ENCODE measurements around the gene ARL2BP. TPM values are rescaled to one million over a fixed set of nuclear protein-coding genes. Genes with fewer than 3 reads are reported as not detected.

The ARL2BP gene
- total RNA-seq, 2 experiments from 2014 or later = 33.3 to 36.9 TPM

DNA sequence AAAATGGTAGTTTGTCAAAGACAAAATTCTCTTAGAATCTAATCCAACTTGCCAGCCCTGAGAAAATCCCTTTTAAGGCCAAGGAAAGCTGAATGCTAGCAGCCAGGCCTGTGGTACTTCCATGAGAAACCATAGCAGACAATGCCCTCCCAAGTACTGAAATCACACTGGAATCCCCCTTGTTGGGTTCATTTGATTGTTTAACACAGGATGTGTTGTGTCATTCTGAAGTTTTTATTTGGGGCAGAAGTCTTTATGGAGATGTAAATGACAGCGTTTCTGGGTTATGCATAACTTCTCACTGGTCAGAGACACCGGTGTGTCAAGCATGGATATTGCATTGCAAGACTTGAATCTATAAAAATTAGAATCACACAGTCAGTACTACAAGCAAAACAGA lies 6.0 kb upstream of the ARL2BP start:
- H3K9me3 Mint-ChIP-seq (ENCODE audit: insufficient read depth) = no peaks in the 10 kb centered on the region
- no peak overlapping the region for H3K4me3 Mint-ChIP-seq
- POLR2A ChIA-PET = no interaction called here
- ATAC-seq (no peak), DNase-seq (no peak)
- H3K27me3 Mint-ChIP-seq (ENCODE audit: low read depth) = no peaks in the 10 kb centered on the region
- peaks cover 11% of the 10 kb centered on the region for H3K4me1 Mint-ChIP-seq (ENCODE audit: low read depth)
- CTCF ChIA-PET = no interaction called here
- peaks cover 48% of the 10 kb centered on the region for H3K36me3 Mint-ChIP-seq (ENCODE audit: low read depth)
- H3K27ac Mint-ChIP-seq = no peak overlapping the region

DNA sequence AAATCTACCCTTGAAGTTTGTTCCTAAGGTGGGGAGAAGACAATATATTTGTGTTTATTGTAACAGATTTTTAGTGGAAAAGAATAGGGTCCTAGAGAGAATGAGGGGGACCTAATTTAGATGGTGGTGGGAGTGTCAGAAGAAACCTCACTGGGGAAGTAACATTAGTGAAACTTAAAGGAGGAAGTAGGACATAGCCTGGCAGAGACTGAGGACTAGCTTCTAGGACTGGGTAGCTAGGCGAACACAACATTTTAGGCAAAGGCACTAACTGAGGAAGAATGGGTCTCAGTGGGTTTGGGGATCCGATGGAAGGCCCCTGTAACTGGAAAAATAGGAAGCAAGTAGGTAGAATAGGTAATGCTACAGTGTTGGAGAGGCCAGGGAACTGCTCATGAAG lies 4.2 kb upstream of the ARL2BP start:
- H3K4me1 Mint-ChIP-seq (ENCODE audit: low read depth) = peaks cover 19% of the 10 kb centered on the region
- POLR2A ChIA-PET = no interaction called here
- ATAC-seq (no peak), DNase-seq (no peak)
- no peaks in the 10 kb centered on the region for H3K27me3 Mint-ChIP-seq (ENCODE audit: low read depth)
- H3K36me3 Mint-ChIP-seq (ENCODE audit: low read depth) = peaks cover 34% of the 10 kb centered on the region
- CTCF ChIA-PET = interaction anchor here (1.2 kb wide), 1 partner anchor 59 kb away, joined by 4 read pairs; no protein-coding TSS in a partner anchor
- H3K27ac Mint-ChIP-seq = no peak overlapping the region
- H3K9me3 Mint-ChIP-seq (ENCODE audit: insufficient read depth) = no peaks in the 10 kb centered on the region
- no peak overlapping the region for H3K4me3 Mint-ChIP-seq

DNA sequence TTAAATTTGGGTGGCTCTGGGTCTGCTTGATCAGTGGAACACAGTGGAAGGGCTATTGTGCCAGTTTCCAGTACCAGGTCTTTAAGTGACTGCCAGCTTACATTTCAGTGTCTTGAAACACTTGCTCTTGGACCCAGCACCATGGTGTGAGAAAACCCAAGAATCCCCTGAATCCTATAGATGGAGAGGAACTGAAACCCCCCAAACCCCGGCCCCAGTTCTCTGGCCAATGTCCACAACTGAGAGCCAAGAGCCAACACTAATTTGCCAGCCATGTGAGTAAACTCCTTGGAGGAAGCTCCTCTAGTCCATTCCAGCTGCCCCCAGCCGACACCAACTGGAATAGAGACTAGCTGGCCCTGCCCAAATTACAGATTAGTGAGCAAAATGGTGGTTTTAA lies 2.4 kb upstream of the ARL2BP start:
- no peak for DNase-seq
- no peak overlapping the region for H3K27ac Mint-ChIP-seq
- no peaks in the 10 kb centered on the region for H3K27me3 Mint-ChIP-seq (ENCODE audit: low read depth)
- CTCF ChIA-PET = no interaction called here
- H3K4me3 Mint-ChIP-seq = no peak overlapping the region
- peaks cover 18% of the 10 kb centered on the region for H3K4me1 Mint-ChIP-seq (ENCODE audit: low read depth)
- no peaks in the 10 kb centered on the region for H3K9me3 Mint-ChIP-seq (ENCODE audit: insufficient read depth)
- POLR2A ChIA-PET = no interaction called here
- no peak for ATAC-seq
- H3K36me3 Mint-ChIP-seq (ENCODE audit: low read depth) = peaks cover 33% of the 10 kb centered on the region

DNA sequence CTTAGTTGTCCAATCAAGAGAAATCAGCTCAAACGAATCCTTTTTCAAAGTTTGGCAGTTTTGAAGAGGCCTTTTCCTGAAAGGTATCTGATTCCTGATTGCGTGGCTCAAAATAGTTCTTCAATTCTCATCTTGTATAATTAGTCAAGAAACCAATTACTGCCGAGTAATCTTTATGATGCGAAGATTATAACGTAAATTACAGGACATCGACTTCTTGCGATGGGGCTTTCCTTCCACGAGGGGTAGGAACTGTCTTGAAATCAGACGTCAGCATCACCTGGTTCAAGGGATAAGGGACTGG lies 644 bp upstream of the ARL2BP start:
- Mint-ChIP-seq H3K36me3 (ENCODE audit: low read depth) (peaks cover 29% of the 10 kb centered on the region), H3K4me1 (ENCODE audit: low read depth) (peaks cover 18% of the 10 kb centered on the region), H3K4me3 (peak overlapping the region; percentile 87), H3K27me3 (ENCODE audit: low read depth) (no peaks in the 10 kb centered on the region), H3K27ac (peak overlapping the region; percentile 93), H3K9me3 (ENCODE audit: insufficient read depth) (no peaks in the 10 kb centered on the region)
- CTCF ChIA-PET = interaction anchor here (0.9 to 1.0 kb wide), 2 partner anchors 58 to 172 kb away, joined by 3 read pairs; partner anchors contain the start of genes PSME3IP1 and RSPRY1
- ATAC-seq (no peak), DNase-seq (no peak)
- POLR2A ChIA-PET = interaction anchor here (1.4 kb wide), 1 partner anchor 12 kb away, joined by 7 read pairs; no protein-coding TSS in a partner anchor

DNA sequence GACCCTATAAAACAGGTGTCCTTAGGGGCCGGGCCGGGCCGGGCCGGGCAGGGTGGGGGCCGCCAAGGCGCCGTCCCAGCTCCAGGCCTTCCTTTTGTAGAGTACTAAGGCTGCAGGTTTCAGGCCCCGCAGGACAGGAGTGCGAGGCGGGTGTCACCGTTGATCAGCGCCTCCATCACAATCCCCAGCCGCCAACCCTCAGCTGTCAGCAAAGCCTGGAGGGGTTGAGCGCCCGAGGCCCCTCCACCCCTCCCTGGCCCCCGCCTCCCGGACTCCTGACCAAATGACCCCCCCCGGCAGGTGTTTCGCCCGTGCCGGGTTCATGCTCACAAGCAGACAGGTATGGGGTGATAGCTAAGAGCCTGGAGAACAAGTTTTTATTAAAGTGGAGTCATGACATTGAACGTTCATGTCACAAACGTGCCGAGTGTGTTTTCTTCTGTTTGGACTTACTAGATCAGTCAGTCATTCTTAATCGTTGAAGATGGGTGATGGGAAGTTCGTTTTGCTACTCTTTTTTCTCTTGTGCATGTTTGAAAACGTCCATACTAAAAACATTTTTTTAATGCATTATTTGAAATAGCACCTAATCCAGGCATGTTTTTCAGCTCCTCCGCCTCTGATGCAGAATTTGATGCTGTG lies 534 bp downstream of the ARL2BP start:
- peak; percentile 47 for DNase-seq
- Mint-ChIP-seq H3K27ac (peak overlapping the region; percentile 39), H3K4me3 (peak overlapping the region; percentile 87), H3K36me3 (ENCODE audit: low read depth) (peaks cover 33% of the 10 kb centered on the region), H3K4me1 (ENCODE audit: low read depth) (peaks cover 18% of the 10 kb centered on the region), H3K27me3 (ENCODE audit: low read depth) (no peaks in the 10 kb centered on the region), H3K9me3 (ENCODE audit: insufficient read depth) (no peaks in the 10 kb centered on the region)
- peak; percentile 30 for ATAC-seq
- POLR2A ChIA-PET = interaction anchor here (0.6 to 1.4 kb wide), 6 partner anchors 11 to 202 kb away, joined by 3 to 7 read pairs (median 3); partner anchors contain the start of genes CIAPIN1 and COQ9
- CTCF ChIA-PET = interaction anchor here (0.8 to 1.4 kb wide), 6 partner anchors 11 to 201 kb away, joined by 3 to 8 read pairs (median 3); partner anchors contain the start of genes CIAPIN1 and COQ9

DNA sequence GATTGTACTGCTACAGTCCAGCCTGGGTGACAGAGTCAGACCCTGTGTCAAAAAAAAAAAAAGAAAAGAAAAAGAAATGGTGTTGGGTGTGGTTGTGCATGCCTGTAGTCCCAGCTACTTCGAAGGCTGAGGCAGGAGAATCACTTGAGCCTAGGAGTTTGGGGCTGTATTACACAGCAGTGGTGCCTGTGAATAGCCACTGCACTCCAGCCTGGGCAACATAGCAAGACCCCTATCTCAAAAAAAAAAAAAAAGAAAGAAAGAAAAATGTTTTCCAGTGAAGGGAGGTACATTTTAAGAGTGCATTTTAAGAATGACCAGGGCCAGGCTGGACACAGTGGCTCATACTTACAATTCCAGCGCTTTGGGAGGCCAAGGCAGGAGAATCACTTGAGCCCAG lies 6.3 kb downstream of the ARL2BP start:
- H3K27ac Mint-ChIP-seq = no peak overlapping the region
- POLR2A ChIA-PET = no interaction called here
- ATAC-seq (no peak), DNase-seq (no peak)
- no peaks in the 10 kb centered on the region for H3K4me1 Mint-ChIP-seq (ENCODE audit: low read depth)
- CTCF ChIA-PET = interaction anchor here (0.9 to 1.4 kb wide), 2 partner anchors 49 to 166 kb away, joined by 3 read pairs; no protein-coding TSS in a partner anchor
- H3K4me3 Mint-ChIP-seq = no peak overlapping the region
- H3K36me3 Mint-ChIP-seq (ENCODE audit: low read depth) = peaks cover 45% of the 10 kb centered on the region
- H3K9me3 Mint-ChIP-seq (ENCODE audit: insufficient read depth) = no peaks in the 10 kb centered on the region
- no peaks in the 10 kb centered on the region for H3K27me3 Mint-ChIP-seq (ENCODE audit: low read depth)

DNA sequence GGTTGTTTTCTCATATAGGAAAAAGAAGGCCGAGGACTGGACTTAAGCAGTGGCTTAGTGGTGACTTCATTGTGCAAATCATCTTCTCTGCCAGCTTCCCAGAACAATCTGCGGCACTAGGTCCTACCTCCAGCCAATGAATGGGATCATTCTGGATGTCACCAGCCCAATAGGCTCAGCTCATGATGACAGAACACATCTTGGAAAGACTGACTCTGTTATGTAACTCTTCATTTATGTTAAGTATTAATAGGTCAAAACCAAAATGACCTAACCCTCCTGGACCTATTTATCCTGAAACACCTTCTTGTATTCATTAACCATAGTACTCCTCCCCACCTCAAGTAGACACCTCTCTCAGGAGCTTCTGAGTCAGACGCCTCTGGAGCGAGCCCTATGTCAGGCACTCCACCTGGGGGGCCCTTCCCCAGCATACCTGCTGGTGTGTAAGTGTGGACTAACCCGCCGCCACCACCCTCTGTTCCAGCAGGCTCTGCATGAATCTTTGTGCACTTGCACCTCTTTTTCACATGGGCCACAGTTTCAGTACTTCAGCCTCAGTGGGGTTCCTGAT lies 7.2 kb downstream of the ARL2BP start:
- no peak for ATAC-seq
- Mint-ChIP-seq H3K4me1 (ENCODE audit: low read depth) (no peaks in the 10 kb centered on the region), H3K27me3 (ENCODE audit: low read depth) (no peaks in the 10 kb centered on the region), H3K4me3 (no peak overlapping the region), H3K36me3 (ENCODE audit: low read depth) (peaks cover 42% of the 10 kb centered on the region), H3K9me3 (ENCODE audit: insufficient read depth) (no peaks in the 10 kb centered on the region), H3K27ac (no peak overlapping the region)
- POLR2A ChIA-PET = no interaction called here
- CTCF ChIA-PET = interaction anchor here (1.4 kb wide), 1 partner anchor 48 kb away, joined by 3 read pairs; no protein-coding TSS in a partner anchor
- no peak for DNase-seq

DNA sequence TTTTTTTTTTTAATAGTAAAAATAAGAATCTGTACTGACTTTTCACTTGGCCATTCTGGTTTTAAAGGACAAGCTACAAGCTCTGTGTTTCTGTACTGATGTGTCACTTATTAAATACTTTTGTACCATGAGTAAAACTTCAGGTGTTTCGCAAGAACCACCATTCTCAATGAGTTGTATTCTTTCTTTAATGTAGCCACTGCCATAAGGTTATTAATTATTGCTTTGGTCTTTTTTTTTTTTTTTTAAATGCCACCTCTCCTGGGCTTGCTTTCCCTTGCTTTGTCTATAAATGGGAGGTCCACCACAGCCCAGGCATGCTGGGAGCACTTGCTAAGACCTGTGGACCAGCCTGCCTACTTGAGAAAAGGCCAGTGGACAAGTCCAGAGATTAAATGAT lies 8.4 kb downstream of the ARL2BP start:
- no peaks in the 10 kb centered on the region for H3K27me3 Mint-ChIP-seq (ENCODE audit: low read depth)

DNA sequence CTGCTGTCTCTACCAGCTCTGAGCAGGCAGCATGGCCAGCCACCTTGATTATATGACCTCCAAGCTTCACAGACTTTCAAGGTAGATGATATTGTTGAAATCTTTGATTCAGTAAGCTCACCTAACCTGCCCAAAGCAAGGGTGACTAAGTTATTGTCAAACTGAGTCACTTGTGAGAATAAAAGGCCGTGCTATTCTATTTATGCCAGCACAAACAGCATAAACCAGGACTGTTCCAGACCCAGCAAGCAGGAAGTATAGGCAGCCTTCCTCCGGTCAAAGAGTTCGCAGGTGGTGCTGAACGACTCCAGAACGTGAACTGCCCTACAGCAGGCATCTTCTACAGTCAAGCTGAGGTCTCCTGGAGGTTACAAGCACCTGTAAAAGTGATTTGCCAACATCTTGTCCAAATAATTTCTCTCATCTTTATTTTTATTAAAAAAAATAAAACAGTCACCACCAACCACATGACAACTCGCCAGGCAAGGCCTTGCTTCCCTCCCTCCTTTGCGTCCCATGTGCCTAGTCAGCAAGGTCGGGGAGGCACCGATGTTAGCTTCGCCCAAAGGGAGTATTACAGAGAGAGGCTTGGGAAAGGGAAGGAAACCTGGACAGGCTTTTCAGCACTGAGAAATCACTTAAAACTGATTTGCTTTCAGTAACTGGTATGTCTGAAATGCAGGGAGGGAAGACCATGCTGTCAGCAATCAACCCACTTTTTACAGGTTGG lies 10.8 kb downstream of the ARL2BP start:
- ChIA-PET CTCF (interaction anchor here (1.1 to 1.3 kb wide), 2 partner anchors 10 to 163 kb away, joined by 3 read pairs; no protein-coding TSS in a partner anchor), POLR2A (no interaction called here)
- Mint-ChIP-seq H3K9me3 (ENCODE audit: insufficient read depth) (no peaks in the 10 kb centered on the region), H3K36me3 (ENCODE audit: low read depth) (peaks cover 17% of the 10 kb centered on the region), H3K4me3 (no peak overlapping the region), H3K27ac (no peak overlapping the region), H3K27me3 (ENCODE audit: low read depth) (no peaks in the 10 kb centered on the region), H3K4me1 (ENCODE audit: low read depth) (peaks cover 20% of the 10 kb centered on the region)
- DNase-seq (no peak), ATAC-seq (no peak)

More for the DNA sequence above, 8.4 kb downstream of the ARL2BP start:
- CTCF ChIA-PET = no interaction called here
- POLR2A ChIA-PET = no interaction called here
- no peak for DNase-seq
- peaks cover 35% of the 10 kb centered on the region for H3K36me3 Mint-ChIP-seq (ENCODE audit: low read depth)
- no peak for ATAC-seq
- H3K27ac Mint-ChIP-seq = no peak overlapping the region
- H3K9me3 Mint-ChIP-seq (ENCODE audit: insufficient read depth) = no peaks in the 10 kb centered on the region
- peaks cover 3% of the 10 kb centered on the region for H3K4me1 Mint-ChIP-seq (ENCODE audit: low read depth)
- no peak overlapping the region for H3K4me3 Mint-ChIP-seq

DNA sequence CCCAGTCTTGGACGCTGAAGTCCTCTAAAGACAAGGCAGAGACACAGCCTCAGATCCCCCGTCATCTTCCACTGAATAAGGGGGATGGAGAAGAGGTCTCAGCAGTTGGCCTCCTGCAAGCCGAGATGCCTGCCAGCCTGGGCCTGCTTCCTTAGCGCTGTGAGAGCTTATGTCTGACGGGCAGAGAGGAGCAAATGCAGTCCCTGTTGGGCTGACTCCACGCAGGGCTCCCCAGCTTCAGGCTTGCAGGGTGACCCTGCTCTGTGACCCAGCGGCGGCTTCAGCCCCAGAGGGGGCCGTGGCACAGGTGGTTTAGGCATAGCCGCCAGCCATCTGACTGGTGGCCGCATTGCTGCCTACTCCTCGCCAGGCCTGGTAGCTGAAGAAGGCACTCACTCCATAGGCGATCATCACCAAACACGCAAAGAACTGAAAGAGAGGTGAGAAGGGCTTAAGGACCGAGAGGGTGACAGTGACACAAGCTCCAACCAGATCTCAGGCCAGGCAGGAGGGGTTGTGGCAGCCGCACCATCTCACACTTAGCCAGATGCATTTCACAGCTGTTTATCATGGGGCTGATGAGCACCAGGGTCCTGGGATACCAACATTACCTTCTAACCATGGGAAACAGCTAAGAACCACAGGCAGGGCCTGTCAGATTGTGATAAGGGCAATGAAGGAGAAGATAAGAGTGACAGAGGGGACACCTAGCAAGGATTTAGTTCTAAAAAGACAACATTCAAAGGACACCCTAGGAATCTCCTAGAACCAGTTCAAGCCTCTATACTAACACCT lies 11.7 kb downstream of the ARL2BP start:
- H3K27ac Mint-ChIP-seq = no peak overlapping the region
- no peak for DNase-seq
- ChIA-PET POLR2A (interaction anchor here (1.3 kb wide), 1 partner anchor 12 kb away, joined by 7 read pairs; the partner anchor contains the start of gene ARL2BP), CTCF (interaction anchor here (1.0 to 1.3 kb wide), 4 partner anchors 9 to 162 kb away, joined by 3 read pairs; no protein-coding TSS in a partner anchor)
- peaks cover 22% of the 10 kb centered on the region for H3K4me1 Mint-ChIP-seq (ENCODE audit: low read depth)
- peaks cover 13% of the 10 kb centered on the region for H3K36me3 Mint-ChIP-seq (ENCODE audit: low read depth)
- H3K4me3 Mint-ChIP-seq = no peak overlapping the region
- no peaks in the 10 kb centered on the region for H3K9me3 Mint-ChIP-seq (ENCODE audit: insufficient read depth)
- no peaks in the 10 kb centered on the region for H3K27me3 Mint-ChIP-seq (ENCODE audit: low read depth)
- no peak for ATAC-seq

DNA sequence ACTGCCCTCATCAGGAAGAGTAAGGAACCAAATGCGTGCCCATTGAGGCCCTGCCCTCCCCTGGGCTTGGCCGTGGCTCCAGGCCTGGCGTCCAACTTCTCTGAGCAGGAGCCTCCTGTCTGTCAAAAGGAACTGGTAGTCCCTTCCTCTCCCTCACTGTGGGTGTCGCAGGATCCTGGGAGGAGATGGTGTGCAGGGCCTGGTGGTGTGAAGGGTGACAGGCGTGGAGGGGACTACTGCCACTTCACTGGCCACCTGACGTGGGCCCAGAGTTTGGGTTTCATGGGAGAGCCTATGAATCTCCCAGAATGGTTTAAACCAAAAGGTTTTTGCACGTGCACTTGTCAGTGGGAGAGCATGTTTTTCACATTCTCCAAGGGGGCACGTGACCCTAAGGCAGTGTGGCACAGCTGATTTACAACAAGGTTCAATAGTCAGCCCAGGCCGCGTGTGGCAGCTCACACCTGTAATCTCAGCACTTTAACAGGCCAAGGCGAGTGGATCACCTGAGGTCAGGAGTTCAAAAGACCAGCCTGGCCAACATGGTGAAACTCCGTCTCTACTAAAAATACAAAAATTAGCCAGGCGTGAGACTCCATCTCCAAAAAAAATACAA lies 12.5 kb downstream of the ARL2BP start:
- no peaks in the 10 kb centered on the region for H3K9me3 Mint-ChIP-seq (ENCODE audit: insufficient read depth)
- no peaks in the 10 kb centered on the region for H3K27me3 Mint-ChIP-seq (ENCODE audit: low read depth)
- CTCF ChIA-PET = interaction anchor here (1.0 to 1.1 kb wide), 2 partner anchors 10 to 159 kb away, joined by 3 read pairs; no protein-coding TSS in a partner anchor
- H3K36me3 Mint-ChIP-seq (ENCODE audit: low read depth) = peaks cover 6% of the 10 kb centered on the region
- H3K4me3 Mint-ChIP-seq = no peak overlapping the region
- DNase-seq (no peak), ATAC-seq (no peak)
- H3K4me1 Mint-ChIP-seq (ENCODE audit: low read depth) = peaks cover 22% of the 10 kb centered on the region
- H3K27ac Mint-ChIP-seq = no peak overlapping the region
- POLR2A ChIA-PET = interaction anchor here (1.3 kb wide), 1 partner anchor 12 kb away, joined by 7 read pairs; the partner anchor contains the start of gene ARL2BP

Measured in activated CD8-positive, alpha-beta T cell treated with anti-CD3 and anti-CD28 coated beads, Interleukin-2, amount 10 ng/mL, durations not matched to agents 7 days and 5 days (primary cell).